Measurements from ENCODE around the gene RAB11A.

- TF ChIP-seq CTCF (IDR thresholded peaks at IDR 0.05): no peak
- no peak for TF ChIP-seq POLR2AphosphoS5 (IDR thresholded peaks at IDR 0.05; ENCODE audit: insufficient read depth in 1 of 2, low read depth in 1 of 2)
- no peak for TF ChIP-seq POLR2A (IDR thresholded peaks at IDR 0.05)
Observed at GRCh38 chr15:65862682-65863081, 6.6 kb upstream of the RAB11A start.
